GM12892 (cell line): ENCODE data around the gene SPAG17.
"Not testable (repeated sequence)": the region's sequence is repeated elsewhere in the genome, so short reads cannot be mapped to it uniquely, and the experiment has no call there.

Source experiments
- DNase-seq: peaks from one replicate; pipeline ENCODE4 v3.0.0; 2011; ENCODE audit not compliant: insufficient read length
- FAIRE-seq: peaks from 2 replicates; lab custom pipeline; 2011; peaks lifted over from hg19 to GRCh38; lab: Jason Lieb, UNC
- POLR2A ChIP-seq: IDR thresholded peaks from 2 replicates; pipeline ENCODE4 v1.6.1; 2011; ENCODE audit warnings: low read depth, low read length, control low read depth
- POLR2AphosphoS5 ChIP-seq: IDR thresholded peaks from 2 replicates; pipeline ENCODE4 v1.6.1; 2011; ENCODE audit warnings: low read depth, low read length, control low read depth
- TAF1 ChIP-seq: IDR thresholded peaks from 2 replicates; pipeline ENCODE4 v1.6.1; 2011; ENCODE audit warnings: low read depth, mild to moderate bottlenecking, control low read depth, low read length, borderline replicate concordance

The SPAG17 gene

DNA sequence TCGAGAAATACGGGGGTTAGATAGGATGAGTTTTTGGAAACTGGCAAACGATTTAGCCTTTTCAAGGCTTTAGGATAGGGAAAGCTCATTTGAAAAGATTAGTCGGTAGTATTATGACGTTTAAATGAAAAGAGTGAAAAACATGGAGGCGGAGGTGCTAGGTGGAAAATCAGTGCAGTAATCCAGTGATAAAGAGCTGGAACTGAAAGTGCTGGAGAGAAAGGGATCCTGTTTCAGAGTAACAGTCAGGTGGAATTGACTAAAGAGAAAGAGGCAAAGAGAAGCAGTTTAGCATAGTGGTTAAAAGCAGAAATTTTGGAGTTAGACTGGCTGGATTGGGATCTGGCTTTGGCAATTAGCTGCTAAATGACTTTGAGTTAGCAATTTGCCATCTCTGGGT is 254.5 kb downstream of the SPAG17 start:
- FAIRE-seq = no peak
- DNase-seq = no peak
- TF ChIP-seq POLR2AphosphoS5 (no peak), TAF1 (no peak), POLR2A (no peak)

DNA sequence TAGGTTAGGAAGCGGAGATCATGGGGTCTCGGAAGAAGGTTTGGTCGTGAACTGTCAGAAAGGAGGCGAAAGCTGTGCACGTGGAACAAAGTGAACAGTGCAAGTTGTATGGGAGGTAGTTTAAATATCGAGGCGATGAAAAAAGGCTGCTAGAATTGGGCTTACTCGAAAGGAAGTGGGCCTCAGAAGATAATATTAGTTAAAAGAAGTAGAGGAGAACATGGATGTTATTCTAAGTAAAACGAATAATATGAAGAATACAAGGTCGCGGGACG is 254.9 kb downstream of the SPAG17 start:
- FAIRE-seq (no peak), DNase-seq (no peak)
- no peak for TF ChIP-seq POLR2A
- no peak for TF ChIP-seq TAF1
- TF ChIP-seq POLR2AphosphoS5 = no peak

DNA sequence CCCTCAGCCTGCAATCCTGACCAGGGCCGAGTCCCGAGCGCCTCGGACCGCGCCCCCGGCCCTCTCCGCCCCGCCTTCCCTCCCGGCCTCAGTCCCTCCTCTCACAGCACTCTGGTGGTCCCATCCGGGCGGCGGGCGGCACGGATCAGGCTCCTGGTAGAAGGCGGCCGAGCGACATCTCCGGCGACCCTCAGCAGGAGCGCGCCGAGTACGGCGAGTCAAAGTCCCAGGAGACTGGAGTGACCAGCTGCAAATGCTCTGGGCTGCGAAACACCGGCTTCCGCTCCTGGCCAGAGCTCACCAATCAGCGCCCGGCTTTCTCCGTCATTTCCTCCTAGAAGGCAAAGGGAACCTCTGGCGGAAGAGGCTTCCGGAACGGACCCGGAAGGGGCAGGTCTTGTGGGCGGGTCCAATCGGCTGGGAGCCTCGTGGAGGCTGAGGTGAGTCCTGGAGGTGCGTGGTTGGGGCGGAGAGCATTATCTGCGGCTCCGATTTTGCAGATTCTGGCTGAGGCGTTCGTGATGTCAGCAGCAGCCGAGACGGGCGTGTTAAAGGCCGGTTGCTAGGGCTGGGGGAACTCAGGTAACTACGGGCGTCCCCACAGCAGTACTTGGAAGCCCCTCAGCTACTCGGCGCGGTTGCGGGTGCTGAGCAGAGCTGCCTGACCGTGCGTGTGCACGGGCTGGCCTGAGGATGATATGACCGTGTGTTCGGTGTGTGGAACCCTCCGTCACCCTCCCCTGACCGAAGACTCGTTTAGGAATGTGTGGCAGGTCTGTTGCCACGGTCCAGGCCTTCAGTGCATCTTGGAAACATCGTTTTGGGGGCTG is 255.5 kb downstream of the SPAG17 start, which contains the start of the genes GDAP2 and WDR3:
TSS of gene GDAP2 (minus strand) at position 279 of the 830 bp plus-strand sequence. CDS start 9,264 bp downstream, outside the sequence.
TSS of gene WDR3 (plus strand) at position 397 of the 830 bp plus-strand sequence. CDS start 3,581 bp downstream, outside the sequence.
- TF ChIP-seq POLR2A = peak; percentile 76
- peak; percentile 75; the same call in 1 of the 2 replicates for TF ChIP-seq POLR2AphosphoS5
- 0 out of 2 replicates have a peak, but pooled peaks have one; percentile 24 for TF ChIP-seq TAF1
- DNase-seq (peak; percentile 72), FAIRE-seq (peak; percentile 97)

DNA sequence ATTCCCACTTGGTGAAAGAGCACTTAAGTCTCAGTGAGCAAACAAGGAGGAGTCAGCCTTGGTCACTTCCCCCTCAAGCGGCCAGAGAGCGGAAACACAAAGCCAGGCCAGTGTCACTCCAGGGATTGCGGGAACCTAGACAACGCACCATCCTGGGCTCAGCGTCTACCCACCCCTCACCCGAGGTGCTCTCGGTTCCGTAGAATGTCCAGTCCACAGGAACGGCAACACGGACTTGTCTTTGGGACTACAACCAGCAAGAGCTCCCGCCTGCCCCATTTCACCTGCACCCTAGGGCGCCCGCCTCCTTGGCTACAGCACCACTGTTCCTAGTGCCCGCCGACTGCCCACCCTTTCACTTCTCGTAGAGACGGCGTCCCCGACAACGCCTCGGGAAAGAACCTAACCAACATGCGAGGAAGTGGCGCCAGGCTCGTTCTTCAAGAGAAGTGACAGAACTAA is 256.1 kb downstream of the SPAG17 start:
- DNase-seq (peak; percentile 6), FAIRE-seq (peak; percentile 62)
- TF ChIP-seq POLR2AphosphoS5 = no peak
- no peak for TF ChIP-seq TAF1
- TF ChIP-seq POLR2A = no peak

DNA sequence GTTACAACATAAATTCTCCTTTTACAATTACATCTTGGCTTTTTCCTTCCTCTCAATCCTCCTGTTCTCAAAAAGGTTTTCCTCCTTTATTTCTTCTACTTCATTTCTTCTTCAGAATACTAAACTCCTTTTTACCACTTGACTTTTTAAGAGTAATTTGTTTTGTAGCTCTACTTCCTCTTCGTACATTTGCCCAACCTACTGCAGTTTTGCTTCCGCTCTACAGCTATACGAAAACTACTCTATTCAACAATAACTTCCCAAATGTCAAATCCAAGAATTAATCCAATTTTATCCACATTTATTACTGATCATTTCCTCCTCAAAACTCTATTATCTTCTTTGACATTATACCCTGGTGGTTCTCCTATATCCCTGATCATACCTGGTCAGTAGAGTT is 259.0 kb downstream of the SPAG17 start:
- TF ChIP-seq POLR2A (no peak), POLR2AphosphoS5 (no peak), TAF1 (no peak)
- DNase-seq = no peak
- no peak for FAIRE-seq

DNA sequence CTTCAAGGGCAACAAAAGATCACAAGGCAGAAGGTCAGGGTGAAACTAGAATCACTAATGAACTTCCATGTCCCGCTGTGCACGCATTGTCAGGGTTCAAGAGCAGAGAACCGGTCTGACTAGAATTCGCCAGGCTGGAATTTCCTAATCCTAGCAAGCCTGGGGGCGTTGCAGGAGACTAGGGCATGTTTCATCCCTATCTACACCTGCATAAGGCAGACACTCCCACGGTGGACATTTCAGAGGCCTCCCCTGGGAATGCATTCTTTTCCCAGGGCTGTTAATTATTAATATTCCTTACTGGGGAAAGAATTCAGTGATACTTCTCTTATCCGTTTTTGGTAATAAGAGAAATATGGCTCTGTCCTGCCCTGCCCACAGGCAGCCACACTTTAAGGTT is 262.3 kb downstream of the SPAG17 start:
- FAIRE-seq = not testable (repeated sequence)

DNA sequence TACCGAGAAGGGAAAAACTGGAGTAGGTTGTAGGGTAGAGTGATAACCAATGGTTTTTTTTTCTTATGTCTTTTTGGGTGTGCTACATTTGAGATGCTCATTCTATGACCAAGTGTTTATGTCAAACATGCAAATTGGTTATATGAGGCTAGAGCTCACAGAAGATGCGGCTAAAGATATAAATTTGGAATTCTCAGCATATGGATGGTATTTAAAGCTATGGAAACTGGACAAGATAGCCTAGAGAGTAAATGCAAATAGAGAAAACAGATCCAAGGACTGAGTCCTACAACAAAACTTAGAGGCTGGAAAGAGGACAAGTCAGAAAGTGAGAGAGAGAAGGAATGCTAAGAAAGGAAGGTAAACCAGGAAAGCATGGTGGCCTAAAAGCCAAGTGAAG is 263.0 kb downstream of the SPAG17 start:
- FAIRE-seq = no peak
- TF ChIP-seq POLR2A = no peak
- no peak for TF ChIP-seq TAF1
- no peak for TF ChIP-seq POLR2AphosphoS5
- DNase-seq = no peak

More for the DNA sequence above, 262.3 kb downstream of the SPAG17 start:
- not testable (repeated sequence) for DNase-seq

DNA sequence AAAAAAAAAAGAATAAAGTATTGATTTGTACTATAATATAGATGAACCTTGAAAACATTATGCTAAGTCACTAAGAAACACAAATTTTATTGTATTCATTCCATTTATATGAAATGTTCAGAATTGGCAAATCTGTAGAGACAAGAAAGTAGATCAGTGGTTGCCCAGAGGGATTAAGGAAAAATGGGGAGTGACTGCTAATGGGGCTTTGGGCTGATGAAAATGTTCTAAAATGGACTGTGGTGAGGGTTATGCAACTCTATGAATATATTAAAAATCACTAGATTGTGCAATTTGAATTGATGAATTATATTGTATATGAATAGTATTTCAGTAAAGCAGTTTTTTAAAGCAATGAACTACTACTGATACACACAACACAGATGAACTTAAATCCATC is 265.7 kb downstream of the SPAG17 start:
- FAIRE-seq = no peak

DNA sequence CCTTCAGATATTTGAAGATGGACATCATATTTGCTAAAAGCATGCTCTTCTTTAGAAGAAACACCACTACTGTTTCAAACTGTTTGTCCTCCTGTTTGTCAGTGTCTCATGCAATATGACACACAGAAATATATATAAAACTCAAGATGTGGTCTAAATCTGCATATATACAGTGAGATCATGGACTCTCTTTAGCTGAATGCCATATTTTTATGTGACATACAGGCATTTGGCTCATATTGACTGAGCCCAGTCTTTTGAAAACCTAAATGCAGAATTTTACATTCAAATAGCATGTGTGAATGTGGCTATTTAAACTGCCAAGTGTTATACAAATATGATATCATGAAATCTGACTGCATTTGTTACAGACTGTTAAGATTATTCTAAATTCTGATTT is 274.0 kb downstream of the SPAG17 start:
- no peak for FAIRE-seq

More for the DNA sequence above, 265.7 kb downstream of the SPAG17 start:
- no peak for DNase-seq
- TF ChIP-seq POLR2A (no peak), TAF1 (no peak), POLR2AphosphoS5 (no peak)

DNA sequence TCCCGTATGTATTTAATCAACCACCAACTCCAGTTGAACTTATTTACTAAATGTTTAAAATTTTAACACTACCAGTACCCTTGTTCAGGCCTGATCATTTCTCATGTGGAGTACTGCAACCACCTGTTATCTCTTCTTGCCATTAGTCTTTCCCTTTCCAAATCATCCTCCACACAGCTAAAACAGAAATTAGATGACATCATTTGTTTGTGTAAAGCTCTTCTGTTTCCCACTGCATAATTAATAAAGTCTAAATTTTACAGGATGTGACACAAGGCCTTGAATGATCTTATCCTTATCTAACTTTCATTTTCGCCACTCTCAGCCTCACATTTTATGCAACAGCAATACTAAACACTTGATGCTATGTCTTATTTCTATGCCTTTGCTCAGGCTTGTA is 280.0 kb downstream of the SPAG17 start:
- DNase-seq (no peak), FAIRE-seq (no peak)
- no peak for TF ChIP-seq POLR2A
- no peak for TF ChIP-seq TAF1
- TF ChIP-seq POLR2AphosphoS5 = no peak

More for the DNA sequence above, 274.0 kb downstream of the SPAG17 start:
- no peak for DNase-seq
- TF ChIP-seq POLR2AphosphoS5 = no peak
- no peak for TF ChIP-seq TAF1
- TF ChIP-seq POLR2A = no peak

DNA sequence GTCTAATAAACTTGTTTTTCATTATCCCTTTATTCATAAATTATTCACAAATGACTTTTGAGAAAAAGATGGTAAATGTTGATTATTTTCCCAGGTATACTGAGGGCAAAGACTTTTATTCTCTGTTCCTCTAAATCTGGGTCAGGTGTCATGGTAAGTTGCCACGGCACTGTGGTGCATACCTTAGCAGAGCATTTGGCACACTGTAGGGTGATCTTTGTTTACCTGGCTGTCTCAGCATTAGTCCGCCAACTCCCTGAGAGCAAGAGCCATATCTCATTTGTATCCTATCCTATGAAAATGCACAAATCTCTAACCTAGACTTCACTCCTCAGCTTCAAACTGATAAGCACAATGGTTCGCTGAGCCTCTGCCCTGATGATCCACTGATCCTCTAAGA is 280.5 kb downstream of the SPAG17 start:
- DNase-seq = no peak
- TF ChIP-seq TAF1 = no peak
- FAIRE-seq = no peak
